Sigmoid colon (tissue), 7 donors: ENCODE data around the gene ESPNL. TPM values are rescaled to one million over a fixed set of nuclear protein-coding genes. Genes with fewer than 3 reads are reported as not detected.
A peak's percentile ranks its signal among the peaks of the same experiment; 100 is the strongest.

ENCODE experiments used
- DNase-seq: peaks from one replicate; pipeline ENCODE4 v3.0.0-alpha.2; 2019
- H3K27ac ChIP-seq, 4 donors: fragments of 200-600 bp; sonication (generic); one replicate each; pipeline ENCODE4 v1.5.1; 2016 to 2019; ENCODE audit warnings: mild to moderate bottlenecking in 1 of 4
- H3K27me3 ChIP-seq, 3 donors: fragments of 200-600 bp; sonication (generic); one replicate each; pipeline ENCODE4 v1.5.1; 2019; ENCODE audit warnings: mild to moderate bottlenecking in 1 of 3
- H3K36me3 ChIP-seq, 4 donors: fragments of 200-600 bp; sonication (generic); one replicate each; pipeline ENCODE4 v1.5.1; 2016 to 2019
- H3K4me1 ChIP-seq, 4 donors: fragments of 200-600 bp; sonication (generic); one replicate each; pipeline ENCODE4 v1.5.1; 2017 to 2019
- H3K4me3 ChIP-seq, 4 donors: fragments of 200-600 bp; sonication (generic); one replicate each; pipeline ENCODE4 v1.5.1; 2017 to 2019; ENCODE audit warnings: mild to moderate bottlenecking in 2 of 4, moderate library complexity in 1 of 4
- H3K9me3 ChIP-seq, 4 donors: fragments of 200-600 bp in 3 of 4; sonication (generic) in 3 of 4; one replicate each; pipeline versions ENCODE4 v1.5.1 to v1.6.1; 2013 to 2019
- EP300 ChIP-seq, 4 donors: sonication (generic); formaldehyde crosslinking; IDR thresholded peaks; one replicate each; pipeline ENCODE4 v1.6.1; 2017; ENCODE audit warnings: antibody characterized with exemption in 4 of 4
- POLR2A ChIP-seq, 2 donors: fragments of 450-650 bp; IDR thresholded peaks; one replicate each; pipeline ENCODE4 v1.6.1; 2016; ENCODE audit warnings: antibody characterized with exemption in 2 of 2, mild to moderate bottlenecking in 2 of 2, moderate library complexity in 2 of 2
- POLR2AphosphoS5 ChIP-seq, 4 donors: sonication (generic); formaldehyde crosslinking; IDR thresholded peaks; one replicate each; pipeline ENCODE4 v1.6.1; 2017; ENCODE audit warnings: antibody characterized with exemption in 4 of 4
- WGBS, 2 donors: extraction: QIAGEN DNeasy Blood & Tissue Kit; methylation state at CpG; one replicate each; pipeline ENCODE4 v1.1.7; 2013; 5-methylcytosine and 5-hydroxymethylcytosine counted together
- intact Hi-C: fragments of 100-400 bp; cut with DNase I; formaldehyde crosslinking; loops from one replicate; pipeline ENCODE4 v1.15.1; 2023
- polyA plus RNA-seq, 3 donors: library from polyadenylated mRNA; stranded (reverse); fragments of 200-250 nt; gene quantifications; one replicate each; pipeline ENCODE4 v1.2.3, GENCODE V29; 2013
- total RNA-seq, 4 donors: library from RNA; depleted of rRNA; stranded (reverse); fragments of >200 nt; gene quantifications; one replicate each; pipeline ENCODE4 v1.1.0, GENCODE V29; 2016
- TF ChIP-seq, protein P1 (sequence below), 4 experiments: fragments of 450-650 bp in 3 of 4; fragments of 200-600 bp in 1 of 4; IDR thresholded peaks; one replicate each; pipeline ENCODE4 v1.5.1; 2016 to 2019; ENCODE audit warnings: antibody characterized with exemption in 4 of 4, mild to moderate bottlenecking in 3 of 4, moderate library complexity in 2 of 4
- donor health status: healthy with polysubstance abuse.
- donor health status: Bipolar disorder and iron deficiency.
- donor health status: healthy.

The ESPNL gene
- total and polyA plus RNA-seq, 7 donors = 0.36 to 2.0 (median 0.58) TPM; not detected in 3

DNA sequence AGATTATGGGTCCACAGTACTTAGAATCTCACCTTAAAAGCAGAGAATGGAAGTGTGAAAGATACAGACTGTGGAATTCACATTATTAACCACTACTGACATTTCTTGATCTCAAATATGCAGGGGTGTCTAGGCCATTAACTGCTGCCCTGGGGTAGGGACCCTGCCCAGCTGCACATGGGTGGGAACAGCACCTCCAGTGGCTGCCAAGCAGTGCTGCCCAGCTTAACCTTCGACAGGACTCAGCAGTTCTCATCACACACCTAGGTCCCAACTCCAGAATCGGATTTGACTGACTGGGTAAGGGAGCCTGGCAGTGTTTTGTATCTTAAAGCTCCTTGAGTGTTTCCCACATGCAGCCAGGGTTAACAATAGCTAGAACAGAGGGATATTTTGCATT, 73.6 kb downstream of the ESPNL start:
- intact Hi-C loops = no loop called here
- no peak overlapping the region for H3K4me3 ChIP-seq
- peaks cover 38 to 93% (median 40%) of the 10 kb centered on the region in 4 donors for H3K36me3 ChIP-seq
- H3K27me3 ChIP-seq = no peaks in the 10 kb centered on the region
- 92 to 95% methylated on average over 2 of the region's 2 CpGs for WGBS, 2 donors
- peaks cover 0 to 22% (median 22%) of the 10 kb centered on the region in 4 donors for H3K4me1 ChIP-seq
- no peak for DNase-seq
- H3K9me3 ChIP-seq = no peaks in the 10 kb centered on the region
- no peak overlapping the region for H3K27ac ChIP-seq
- TF ChIP-seq EP300 (IDR thresholded peaks at IDR 0.05) (no peak), POLR2AphosphoS5 (IDR thresholded peaks at IDR 0.05) (no peak), POLR2A (IDR thresholded peaks at IDR 0.05) (no peak)
- TF ChIP-seq, protein P1, sequence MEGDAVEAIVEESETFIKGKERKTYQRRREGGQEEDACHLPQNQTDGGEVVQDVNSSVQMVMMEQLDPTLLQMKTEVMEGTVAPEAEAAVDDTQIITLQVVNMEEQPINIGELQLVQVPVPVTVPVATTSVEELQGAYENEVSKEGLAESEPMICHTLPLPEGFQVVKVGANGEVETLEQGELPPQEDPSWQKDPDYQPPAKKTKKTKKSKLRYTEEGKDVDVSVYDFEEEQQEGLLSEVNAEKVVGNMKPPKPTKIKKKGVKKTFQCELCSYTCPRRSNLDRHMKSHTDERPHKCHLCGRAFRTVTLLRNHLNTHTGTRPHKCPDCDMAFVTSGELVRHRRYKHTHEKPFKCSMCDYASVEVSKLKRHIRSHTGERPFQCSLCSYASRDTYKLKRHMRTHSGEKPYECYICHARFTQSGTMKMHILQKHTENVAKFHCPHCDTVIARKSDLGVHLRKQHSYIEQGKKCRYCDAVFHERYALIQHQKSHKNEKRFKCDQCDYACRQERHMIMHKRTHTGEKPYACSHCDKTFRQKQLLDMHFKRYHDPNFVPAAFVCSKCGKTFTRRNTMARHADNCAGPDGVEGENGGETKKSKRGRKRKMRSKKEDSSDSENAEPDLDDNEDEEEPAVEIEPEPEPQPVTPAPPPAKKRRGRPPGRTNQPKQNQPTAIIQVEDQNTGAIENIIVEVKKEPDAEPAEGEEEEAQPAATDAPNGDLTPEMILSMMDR (IDR thresholded peaks at IDR 0.05) = no peak

DNA sequence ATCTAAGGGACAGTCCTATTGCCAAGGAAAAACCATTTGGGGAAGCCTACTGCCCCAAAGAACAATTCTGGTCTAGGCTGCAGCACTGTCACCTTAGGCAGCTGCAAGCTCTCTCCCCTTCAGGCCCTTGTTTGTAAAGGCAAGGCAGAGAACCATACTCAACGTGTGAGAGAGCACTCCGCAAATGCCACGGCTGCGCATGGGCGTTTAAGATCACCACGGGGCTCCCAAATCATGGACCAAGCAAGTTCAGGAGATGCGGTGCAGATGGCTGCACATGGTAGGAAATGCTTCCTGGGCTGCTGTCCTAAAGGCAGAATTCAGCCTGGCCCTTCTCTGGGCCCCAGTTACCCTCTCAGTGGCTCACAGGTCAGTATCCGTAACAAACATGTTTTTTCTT, 74.2 kb downstream of the ESPNL start:
- H3K36me3 ChIP-seq = peaks cover 40 to 94% (median 44%) of the 10 kb centered on the region in 4 donors
- peaks cover 0 to 16% (median 16%) of the 10 kb centered on the region in 4 donors for H3K4me1 ChIP-seq
- H3K4me3 ChIP-seq = no peak overlapping the region
- intact Hi-C loops = no loop called here
- no peaks in the 10 kb centered on the region for H3K27me3 ChIP-seq
- no peak overlapping the region for H3K27ac ChIP-seq
- TF ChIP-seq, protein P1 (IDR thresholded peaks at IDR 0.05) = no peak
- no peak for TF ChIP-seq EP300 (IDR thresholded peaks at IDR 0.05)
- no peak for TF ChIP-seq POLR2AphosphoS5 (IDR thresholded peaks at IDR 0.05)
- no peak for TF ChIP-seq POLR2A (IDR thresholded peaks at IDR 0.05)
- 94 to 95% methylated on average over 8 of the region's 8 CpGs for WGBS, 2 donors
- no peak for DNase-seq
- H3K9me3 ChIP-seq = no peaks in the 10 kb centered on the region

DNA sequence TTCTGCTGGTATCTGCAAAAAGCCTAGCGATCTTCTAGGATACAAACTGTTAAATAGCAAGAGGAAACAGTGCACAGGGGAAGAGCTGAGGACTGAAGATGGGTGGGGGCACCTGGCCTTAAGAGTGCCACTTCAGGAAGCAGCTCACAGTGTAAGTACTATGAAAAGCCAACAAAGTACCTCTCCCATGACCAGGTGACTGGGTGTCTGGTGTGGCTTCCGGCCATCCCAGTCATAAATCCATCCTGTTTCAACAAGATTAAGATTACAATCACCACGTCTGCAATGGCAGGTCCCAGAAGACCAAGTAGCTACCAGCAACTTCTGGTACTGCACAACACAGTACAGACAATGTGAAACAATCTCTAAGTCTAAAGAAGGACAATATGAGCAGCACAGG, 74.6 kb downstream of the ESPNL start:
- intact Hi-C loops = no loop called here
- Histone ChIP-seq H3K4me1 (peaks cover 0 to 12% (median 12%) of the 10 kb centered on the region in 4 donors), H3K27me3 (no peaks in the 10 kb centered on the region), H3K36me3 (peaks cover 40 to 94% (median 48%) of the 10 kb centered on the region in 4 donors), H3K9me3 (no peaks in the 10 kb centered on the region), H3K4me3 (no peak overlapping the region), H3K27ac (no peak overlapping the region)
- 38 to 67% methylated on average over 3 of the region's 3 CpGs for WGBS, 2 donors
- TF ChIP-seq POLR2AphosphoS5 (IDR thresholded peaks at IDR 0.05) (no peak), EP300 (IDR thresholded peaks at IDR 0.05) (no peak), POLR2A (IDR thresholded peaks at IDR 0.05) (no peak)
- TF ChIP-seq, protein P1 (IDR thresholded peaks at IDR 0.05) = no peak
- DNase-seq = no peak

DNA sequence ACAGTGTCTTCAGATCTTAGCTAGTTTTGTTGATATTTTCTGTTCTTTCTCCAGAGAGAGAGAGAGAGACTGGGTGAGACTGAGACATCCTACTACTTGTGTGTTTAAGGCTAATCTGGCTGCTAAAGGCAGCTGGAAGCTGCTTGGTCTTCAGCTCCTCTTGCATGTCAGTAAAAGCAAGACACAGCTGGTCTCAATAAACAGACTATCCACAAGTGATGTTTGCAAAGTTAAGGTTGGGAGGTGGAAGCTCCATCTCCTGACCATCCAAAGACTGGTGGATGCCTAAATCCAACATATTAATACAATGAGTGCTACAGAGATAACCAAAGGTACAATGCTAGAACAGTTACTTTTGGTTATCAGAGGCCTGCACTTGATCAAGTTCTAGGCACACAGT, 76.5 kb downstream of the ESPNL start:
- H3K9me3 ChIP-seq = no peaks in the 10 kb centered on the region
- no peaks in the 10 kb centered on the region for H3K4me1 ChIP-seq
- intact Hi-C loops = no loop called here
- TF ChIP-seq POLR2A (IDR thresholded peaks at IDR 0.05) = no peak
- TF ChIP-seq, protein P1 (IDR thresholded peaks at IDR 0.05) = no peak
- peak in 1 of 4 donors; percentile 19 for TF ChIP-seq POLR2AphosphoS5 (IDR thresholded peaks at IDR 0.05)
- no peak overlapping the region for H3K27ac ChIP-seq
- H3K36me3 ChIP-seq = peaks cover 48 to 96% (median 61%) of the 10 kb centered on the region in 4 donors
- no peaks in the 10 kb centered on the region for H3K27me3 ChIP-seq
- no peak for DNase-seq
- no peak overlapping the region for H3K4me3 ChIP-seq

DNA sequence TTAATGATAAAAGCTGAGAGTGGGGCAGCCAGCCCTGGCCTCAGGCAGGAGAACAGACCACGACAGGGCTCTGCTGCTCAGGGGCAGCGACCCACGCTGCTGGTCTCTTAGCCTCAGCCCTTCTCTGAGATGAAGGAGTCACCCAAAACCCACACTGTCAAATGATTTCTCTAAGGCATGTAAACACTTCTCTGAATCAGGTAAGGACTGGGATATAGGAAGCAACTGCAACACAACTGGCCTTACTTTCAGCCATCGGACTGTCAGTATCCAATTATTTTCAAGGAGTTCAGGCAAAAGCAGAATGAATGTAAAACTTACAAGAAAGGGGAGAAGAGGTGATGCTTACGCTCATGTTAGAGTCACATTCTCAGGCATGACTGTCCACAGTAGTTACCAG, 80.4 kb downstream of the ESPNL start:
- TF ChIP-seq EP300 (IDR thresholded peaks at IDR 0.05) (no peak), POLR2A (IDR thresholded peaks at IDR 0.05) (no peak), POLR2AphosphoS5 (IDR thresholded peaks at IDR 0.05) (no peak)
- TF ChIP-seq, protein P1 (IDR thresholded peaks at IDR 0.05) = no peak
- no peak for DNase-seq
- intact Hi-C loops = no loop called here
- 85 to 96% methylated on average over 5 of the region's 5 CpGs for WGBS, 2 donors
- H3K4me1 ChIP-seq = no peaks in the 10 kb centered on the region
- H3K4me3 ChIP-seq = no peak overlapping the region
- H3K27me3 ChIP-seq = no peaks in the 10 kb centered on the region
- H3K27ac ChIP-seq = no peak overlapping the region
- no peaks in the 10 kb centered on the region for H3K9me3 ChIP-seq
- peaks cover 57 to 96% (median 76%) of the 10 kb centered on the region in 4 donors for H3K36me3 ChIP-seq
